ENCODE results near the gene PRDM16. TPM values are rescaled to one million over a fixed set of nuclear protein-coding genes. Genes with fewer than 3 reads are reported as not detected.
"Not testable (repeated sequence)": the region's sequence is repeated elsewhere in the genome, so short reads cannot be mapped to it uniquely, and the experiment has no call there.

Gene PRDM16
- total and polyA plus RNA-seq, 2 experiments from 2014 or later, result 41.8 to 55.8 TPM

DNA sequence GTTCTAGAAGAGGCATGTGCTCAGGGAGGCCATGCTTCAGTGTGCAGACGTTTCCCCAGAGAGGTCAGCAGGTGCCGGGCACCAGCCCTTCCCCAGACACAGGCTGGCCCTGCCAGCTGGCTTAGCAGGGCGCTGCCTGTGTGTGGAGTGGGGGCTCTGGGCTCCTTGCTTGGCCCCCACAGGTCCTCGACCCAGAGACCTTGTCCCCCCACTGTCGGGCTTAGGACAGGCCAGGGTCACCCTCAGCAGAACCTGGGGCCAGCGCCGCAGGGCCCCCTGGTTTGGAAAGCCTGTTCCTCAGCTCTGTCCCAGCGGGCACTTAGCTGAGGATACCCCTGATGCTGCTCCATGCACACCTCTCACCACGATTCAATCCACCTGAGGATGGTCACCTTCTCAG lies 213.2 kb downstream of the PRDM16 start:
- H3K4me1 ChIP-seq (ENCODE audit: low read depth), result peaks cover 13% of the 10 kb centered on the region
- DNase-seq (ENCODE audit: low read depth in 1 of 2, low spot score in 1 of 2), result no peak
- TF ChIP-seq, protein P1, sequence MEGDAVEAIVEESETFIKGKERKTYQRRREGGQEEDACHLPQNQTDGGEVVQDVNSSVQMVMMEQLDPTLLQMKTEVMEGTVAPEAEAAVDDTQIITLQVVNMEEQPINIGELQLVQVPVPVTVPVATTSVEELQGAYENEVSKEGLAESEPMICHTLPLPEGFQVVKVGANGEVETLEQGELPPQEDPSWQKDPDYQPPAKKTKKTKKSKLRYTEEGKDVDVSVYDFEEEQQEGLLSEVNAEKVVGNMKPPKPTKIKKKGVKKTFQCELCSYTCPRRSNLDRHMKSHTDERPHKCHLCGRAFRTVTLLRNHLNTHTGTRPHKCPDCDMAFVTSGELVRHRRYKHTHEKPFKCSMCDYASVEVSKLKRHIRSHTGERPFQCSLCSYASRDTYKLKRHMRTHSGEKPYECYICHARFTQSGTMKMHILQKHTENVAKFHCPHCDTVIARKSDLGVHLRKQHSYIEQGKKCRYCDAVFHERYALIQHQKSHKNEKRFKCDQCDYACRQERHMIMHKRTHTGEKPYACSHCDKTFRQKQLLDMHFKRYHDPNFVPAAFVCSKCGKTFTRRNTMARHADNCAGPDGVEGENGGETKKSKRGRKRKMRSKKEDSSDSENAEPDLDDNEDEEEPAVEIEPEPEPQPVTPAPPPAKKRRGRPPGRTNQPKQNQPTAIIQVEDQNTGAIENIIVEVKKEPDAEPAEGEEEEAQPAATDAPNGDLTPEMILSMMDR (IDR thresholded peaks at IDR 0.05; ENCODE audit: low read depth, low read length), result no peak
- H3K27me3 ChIP-seq, result no peaks in the 10 kb centered on the region
- no peaks in the 10 kb centered on the region for H3K36me3 ChIP-seq
- no peak overlapping the region for H3K4me3 ChIP-seq
- no peaks in the 10 kb centered on the region for H3K9me3 ChIP-seq (ENCODE audit: low read depth)
- no peak overlapping the region for H3K27ac ChIP-seq

DNA sequence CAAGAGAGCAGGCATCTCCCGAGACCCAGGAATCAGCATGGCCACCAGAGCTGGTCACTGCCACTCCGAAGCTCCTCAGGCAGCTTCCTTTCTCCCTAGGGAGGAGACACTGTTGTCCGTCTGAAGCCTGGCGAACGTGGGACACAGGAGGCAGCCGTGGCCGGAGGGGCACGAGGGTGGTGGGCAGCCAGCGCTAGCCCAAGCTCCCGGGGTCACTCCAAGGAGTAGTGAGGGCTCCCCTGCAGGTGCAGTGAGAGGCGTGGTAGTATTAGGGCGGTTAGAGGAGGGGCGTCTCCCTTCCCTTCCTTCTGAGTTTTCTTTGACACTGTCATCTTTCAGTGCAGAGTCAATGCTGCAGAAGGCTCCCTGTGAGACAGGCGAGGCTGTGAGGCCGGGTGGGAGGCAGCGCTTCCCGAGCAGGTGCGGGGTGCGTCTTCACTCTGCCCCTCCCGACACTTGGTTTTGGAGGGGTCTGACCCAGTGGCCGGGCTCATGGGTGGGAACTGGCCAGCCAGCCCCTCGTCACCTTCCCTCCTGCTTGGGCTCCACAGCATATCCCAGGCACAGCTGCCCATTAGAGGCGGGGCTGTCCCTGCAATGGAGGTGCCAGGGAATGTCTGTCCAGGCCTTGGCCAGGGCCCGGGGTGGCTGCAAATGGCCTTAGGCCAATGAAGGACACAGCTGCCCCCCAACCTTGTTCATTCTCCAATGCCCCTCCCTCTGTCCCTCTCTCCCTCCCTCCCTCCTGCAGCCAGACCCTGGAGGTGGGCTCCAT lies 213.8 kb downstream of the PRDM16 start:
- Histone ChIP-seq H3K36me3 (no peaks in the 10 kb centered on the region), H3K4me1 (ENCODE audit: low read depth) (peaks cover 13% of the 10 kb centered on the region), H3K27me3 (no peaks in the 10 kb centered on the region), H3K4me3 (no peak overlapping the region), H3K27ac (no peak overlapping the region), H3K9me3 (ENCODE audit: low read depth) (no peaks in the 10 kb centered on the region)
- TF ChIP-seq, protein P1 (IDR thresholded peaks at IDR 0.05; ENCODE audit: low read depth, low read length), result no peak
- DNase-seq (ENCODE audit: low read depth in 1 of 2, low spot score in 1 of 2), result no peak

DNA sequence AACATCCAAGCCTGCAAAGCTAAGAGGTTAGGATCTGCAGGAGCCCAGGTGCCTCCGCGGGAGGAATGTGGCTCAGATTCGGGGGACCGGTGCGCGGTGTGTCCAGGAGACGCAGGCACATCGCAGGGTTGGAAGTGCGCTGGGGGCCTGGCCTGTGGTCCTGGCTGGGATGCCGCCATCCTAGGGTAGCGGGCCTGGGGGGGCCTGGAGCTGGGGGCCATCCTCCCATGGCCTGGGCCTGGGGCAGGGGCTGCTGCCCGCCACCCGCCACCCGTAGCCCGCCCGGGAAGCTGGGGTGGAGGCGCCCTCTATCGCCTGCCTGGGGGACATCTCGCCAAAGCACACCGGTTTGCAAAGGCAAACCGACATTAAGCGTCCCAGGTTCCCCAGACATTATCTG lies 214.8 kb downstream of the PRDM16 start:
- no peak overlapping the region for H3K4me3 ChIP-seq
- TF ChIP-seq, protein P1 (IDR thresholded peaks at IDR 0.05; ENCODE audit: low read depth, low read length), result peak; percentile 69
- H3K27me3 ChIP-seq, result no peaks in the 10 kb centered on the region
- peaks cover 21% of the 10 kb centered on the region for H3K4me1 ChIP-seq (ENCODE audit: low read depth)
- no peak overlapping the region for H3K27ac ChIP-seq
- H3K9me3 ChIP-seq (ENCODE audit: low read depth), result no peaks in the 10 kb centered on the region
- no peaks in the 10 kb centered on the region for H3K36me3 ChIP-seq
- peak; percentile 20 to 63 for DNase-seq (ENCODE audit: low read depth in 1 of 2, low spot score in 1 of 2)

DNA sequence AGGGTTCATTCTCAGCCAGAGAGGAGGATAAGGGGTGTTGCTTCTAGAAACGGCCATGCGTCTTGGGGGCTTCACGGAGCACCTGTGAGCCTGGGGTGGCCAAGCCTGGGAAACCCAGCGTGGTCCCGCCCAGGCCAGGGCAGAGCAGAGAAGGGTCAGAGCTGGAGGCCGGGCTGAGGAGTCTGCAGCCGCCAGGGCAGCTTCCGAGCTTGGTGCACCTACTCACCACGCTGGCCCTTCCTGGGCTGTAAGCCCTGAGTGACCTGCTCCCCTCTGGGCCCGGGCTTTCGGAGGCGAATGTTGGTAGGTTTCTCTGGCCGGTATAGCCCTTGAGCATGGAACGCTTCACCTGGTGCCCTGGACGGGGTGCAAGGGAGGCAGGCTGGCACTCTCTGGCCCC lies 215.7 kb downstream of the PRDM16 start:
- no peaks in the 10 kb centered on the region for H3K27me3 ChIP-seq

DNA sequence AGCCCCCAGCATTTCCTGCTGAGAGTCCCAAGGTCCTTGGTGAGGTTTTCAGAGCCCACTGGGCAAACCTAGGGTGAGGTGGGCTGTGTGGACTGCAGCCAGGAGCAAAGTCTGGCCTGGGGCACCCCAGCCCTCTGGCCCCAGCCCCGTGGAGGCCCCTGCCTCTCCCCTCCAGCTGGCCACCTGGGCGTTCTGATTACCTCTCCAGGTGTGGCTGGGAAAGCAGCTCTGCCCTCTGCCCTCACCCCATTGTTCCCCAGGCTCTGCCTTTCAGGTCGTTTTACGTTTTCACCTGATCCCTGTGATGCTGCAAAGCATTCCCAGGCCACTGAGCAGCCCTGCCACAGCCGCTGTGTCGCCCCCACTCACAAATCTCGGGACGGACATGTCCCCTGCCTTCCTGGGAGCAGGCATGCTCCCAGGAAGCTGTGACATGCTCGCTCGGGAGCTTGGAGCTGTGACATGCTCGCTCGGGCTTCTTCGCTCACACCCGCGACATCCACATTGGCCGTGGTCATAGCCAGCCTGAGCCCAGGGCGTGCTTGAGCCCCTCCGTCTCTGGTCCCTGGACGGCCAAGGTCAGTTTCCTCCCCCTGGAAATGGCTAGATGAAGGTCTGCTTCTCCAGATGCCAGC lies 216.2 kb downstream of the PRDM16 start:
- TF ChIP-seq, protein P1 (IDR thresholded peaks at IDR 0.05; ENCODE audit: low read depth, low read length), result no peak
- no peak for DNase-seq (ENCODE audit: low read depth in 1 of 2, low spot score in 1 of 2)
- Histone ChIP-seq H3K36me3 (no peaks in the 10 kb centered on the region), H3K27me3 (no peaks in the 10 kb centered on the region), H3K4me1 (ENCODE audit: low read depth) (peaks cover 33% of the 10 kb centered on the region), H3K27ac (no peak overlapping the region), H3K4me3 (no peak overlapping the region), H3K9me3 (ENCODE audit: low read depth) (no peaks in the 10 kb centered on the region)

More for the DNA sequence above, 215.7 kb downstream of the PRDM16 start:
- Histone ChIP-seq H3K9me3 (ENCODE audit: low read depth) (no peaks in the 10 kb centered on the region), H3K27ac (no peak overlapping the region), H3K4me1 (ENCODE audit: low read depth) (peaks cover 28% of the 10 kb centered on the region), H3K4me3 (no peak overlapping the region), H3K36me3 (no peaks in the 10 kb centered on the region)
- TF ChIP-seq, protein P1 (IDR thresholded peaks at IDR 0.05; ENCODE audit: low read depth, low read length), result no peak
- DNase-seq (ENCODE audit: low read depth in 1 of 2, low spot score in 1 of 2), result no peak

DNA sequence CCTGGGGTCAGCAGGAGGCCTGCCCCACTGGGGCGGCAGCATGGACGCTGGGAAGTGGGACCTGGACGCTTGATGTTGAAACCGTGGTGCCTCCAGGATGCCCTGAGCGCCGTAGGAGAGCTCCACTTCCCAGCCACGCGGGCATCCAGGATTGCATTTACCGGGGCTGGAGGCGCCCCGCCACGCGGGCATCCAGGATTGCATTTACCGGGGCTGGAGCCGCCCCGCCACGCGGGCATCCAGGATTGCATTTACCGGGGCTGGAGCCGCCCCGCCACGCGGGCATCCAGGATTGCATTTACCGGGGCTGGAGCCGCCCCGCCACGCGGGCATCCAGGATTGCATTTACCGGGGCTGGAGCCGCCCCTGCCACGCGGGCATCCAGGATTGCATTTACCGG lies 218.1 kb downstream of the PRDM16 start:
- DNase-seq (ENCODE audit: low read depth in 1 of 2, low spot score in 1 of 2); H3K36me3 ChIP-seq; H3K27me3 ChIP-seq; H3K4me3 ChIP-seq; H3K27ac ChIP-seq; H3K9me3 ChIP-seq (ENCODE audit: low read depth): not testable (repeated sequence)
- H3K4me1 ChIP-seq (ENCODE audit: low read depth), result peaks cover 51% of the 10 kb centered on the region

All from cardiac muscle cell (in vitro differentiated cells and primary cell).